UCSD-AML1 (cell line): ENCODE data around the gene ATF6B.
"Not testable (repeated sequence)": the region's sequence is repeated elsewhere in the genome, so short reads cannot be mapped to it uniquely, and the experiment has no call there.

Experiments
- DNase-seq: peaks from one replicate; lab custom pipeline; 2025; ENCODE audit not compliant: unreplicated experiment; lab: John Stamatoyannopoulos, UW

ATF6B gene

DNA sequence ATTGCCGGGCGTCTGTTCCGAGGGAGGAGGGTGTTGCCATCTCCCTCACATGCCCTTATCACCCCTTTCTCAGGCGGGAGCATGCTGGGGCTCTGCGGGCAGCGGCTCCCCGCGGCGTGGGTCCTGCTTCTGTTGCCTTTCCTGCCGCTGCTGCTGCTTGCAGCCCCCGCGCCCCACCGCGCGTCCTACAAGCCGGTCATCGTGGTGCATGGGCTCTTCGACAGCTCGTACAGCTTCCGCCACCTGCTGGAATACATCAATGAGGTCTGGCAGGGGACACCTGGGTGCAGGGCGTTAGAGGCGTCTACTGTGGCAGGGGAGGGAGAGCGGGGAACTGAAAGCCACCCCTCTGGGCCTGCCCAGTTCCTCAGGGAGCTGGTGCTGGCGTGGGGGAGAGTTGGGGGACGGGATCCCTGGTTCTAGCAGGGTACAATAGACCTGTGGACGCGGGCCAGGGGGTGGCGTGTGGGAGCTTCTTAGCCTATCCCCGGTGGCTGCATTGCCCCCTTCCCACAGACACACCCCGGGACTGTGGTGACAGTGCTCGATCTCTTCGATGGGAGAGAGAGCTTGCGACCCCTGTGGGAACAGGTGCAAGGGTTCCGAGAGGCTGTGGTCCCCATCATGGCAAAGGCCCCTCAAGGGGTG is 26.6 kb upstream of the ATF6B start:
- peak; percentile 70 for DNase-seq

DNA sequence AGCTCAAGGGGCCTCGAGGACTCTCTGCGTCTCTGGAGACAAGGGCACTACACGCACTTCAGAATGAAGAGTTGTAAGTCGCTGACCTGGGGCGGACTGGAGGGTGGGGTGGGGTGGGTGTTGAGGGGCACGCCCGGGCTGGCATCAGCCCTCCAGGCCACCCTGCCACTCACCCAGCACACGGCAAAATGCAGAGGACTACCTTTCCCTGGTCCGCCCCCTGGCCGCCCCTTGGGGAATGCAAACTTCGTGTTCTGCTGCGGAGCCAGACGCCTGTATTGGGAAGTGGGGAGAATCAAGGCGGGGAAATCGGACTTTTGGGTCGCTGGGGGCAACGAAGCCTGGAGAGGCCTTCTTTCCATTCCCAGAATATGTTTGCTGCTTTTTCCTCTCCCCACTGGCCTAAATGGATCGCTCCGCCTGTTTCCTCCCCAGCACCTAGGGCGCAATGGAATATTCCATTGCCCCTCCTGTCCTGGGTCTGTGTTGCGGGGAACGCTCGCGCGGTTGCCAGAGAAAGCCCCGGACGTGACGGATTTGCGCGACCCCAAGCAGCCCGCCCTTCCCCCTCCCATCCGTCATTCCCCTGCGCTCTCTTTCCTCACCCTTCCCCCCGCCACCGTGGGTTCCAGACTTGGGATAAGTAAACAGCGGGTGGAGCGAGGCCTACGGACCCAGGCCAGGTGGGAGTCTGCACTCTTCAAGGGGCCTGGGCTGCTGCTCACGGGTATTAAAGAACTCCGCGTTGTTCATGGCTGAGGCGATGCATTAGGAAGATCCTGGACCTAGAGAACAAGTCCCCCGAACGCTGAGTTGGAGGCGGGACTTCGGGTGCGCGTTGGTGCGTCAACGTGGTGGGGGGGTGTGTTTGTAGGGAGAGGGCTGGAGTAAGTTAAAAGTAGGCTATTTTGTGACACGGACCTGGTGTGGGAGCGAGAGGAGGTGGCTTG is 25.8 kb upstream of the ATF6B start, which contains the start of gene PPT2:
PPT2 (plus strand) TSS at position 578 of the 950 bp plus-strand sequence. CDS start 454 bp downstream, outside the sequence.
- DNase-seq = peak; percentile 89

DNA sequence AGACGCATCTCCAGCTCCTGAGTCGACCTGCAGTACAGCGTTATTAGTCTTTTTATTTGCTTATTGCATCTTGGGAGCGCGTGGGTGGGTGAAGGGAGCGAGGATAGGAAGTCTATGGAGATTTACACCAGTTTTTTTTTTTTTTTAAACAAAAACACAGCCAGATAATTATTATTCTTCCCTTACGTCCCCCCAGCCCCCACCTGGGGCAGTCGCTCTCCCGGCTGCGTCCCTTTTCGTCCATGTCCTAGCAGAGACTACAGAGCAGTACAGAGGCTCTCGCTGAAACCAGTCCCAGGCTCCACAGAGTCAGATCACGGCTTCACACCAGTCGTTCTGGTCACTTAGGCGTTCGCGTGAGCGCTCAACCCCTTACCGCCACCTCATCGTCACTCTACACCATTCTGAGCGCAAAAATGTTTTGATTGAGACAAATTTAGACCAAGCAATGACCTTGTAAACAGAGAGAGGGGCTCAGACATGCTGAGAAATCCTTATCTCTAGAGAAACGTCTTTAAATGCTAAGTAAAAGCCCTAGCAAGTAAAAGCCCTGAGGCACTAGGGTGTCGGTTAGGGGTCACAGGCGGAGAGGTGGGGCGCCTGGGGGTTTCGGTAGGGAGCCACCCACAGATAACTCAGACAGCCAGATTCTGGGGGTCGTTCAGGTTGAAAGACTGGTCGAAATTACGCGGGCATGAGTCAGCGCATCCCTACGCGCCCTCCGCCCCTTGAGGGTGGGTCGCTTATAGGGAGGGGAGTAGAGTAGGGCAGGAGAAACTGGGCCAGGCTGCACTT is 24.9 kb upstream of the ATF6B start:
- DNase-seq = no peak

DNA sequence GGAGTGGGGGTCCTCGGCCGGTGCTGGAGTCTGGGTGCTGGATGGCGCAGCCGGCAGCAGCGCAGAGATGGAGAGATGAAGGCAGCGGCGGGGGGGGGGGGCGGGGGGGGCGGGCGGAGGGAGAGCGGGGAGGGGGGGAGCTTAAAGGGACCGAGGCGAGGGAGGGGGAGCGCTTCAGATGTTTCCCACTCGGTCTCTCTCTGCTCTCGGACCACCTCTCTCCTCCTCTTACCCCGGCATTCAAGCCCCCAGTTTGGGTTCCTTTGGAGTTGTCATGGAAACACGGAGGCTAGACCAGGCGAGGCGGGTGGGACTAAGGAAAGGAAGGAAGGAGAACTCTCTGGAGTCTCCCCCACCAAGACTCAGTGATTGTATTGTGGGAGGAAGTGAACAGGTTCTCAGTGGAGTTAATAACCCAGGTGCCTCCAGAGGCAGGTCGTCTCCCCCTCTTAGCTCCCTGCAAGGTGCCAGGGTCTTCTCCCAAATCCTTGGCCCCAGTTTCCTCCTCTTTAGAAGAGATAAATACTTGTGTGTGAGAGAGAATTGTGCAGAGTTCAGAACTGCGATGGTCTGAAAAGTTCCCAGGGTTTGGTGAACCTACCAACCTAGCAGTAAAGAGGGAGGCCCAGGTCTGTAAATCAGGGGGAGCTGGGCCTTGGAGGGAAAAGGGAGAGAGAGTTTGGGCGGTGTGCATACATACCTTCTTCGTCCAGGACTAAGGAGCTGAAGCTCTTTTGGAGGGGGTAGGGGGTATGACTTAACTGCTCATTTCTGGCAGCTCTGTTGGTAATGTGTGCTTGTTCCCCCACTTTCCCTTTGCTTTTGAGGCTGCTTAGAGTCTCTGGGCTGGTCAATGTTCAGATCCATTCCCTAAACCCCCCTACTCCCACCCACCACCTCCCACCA is 24.1 kb upstream of the ATF6B start, which contains the start of gene PRRT1:
PRRT1 (minus strand) TSS at position 77 of the 906 bp plus-strand sequence. CDS start 112 bp downstream, outside the sequence.
- no peak for DNase-seq

DNA sequence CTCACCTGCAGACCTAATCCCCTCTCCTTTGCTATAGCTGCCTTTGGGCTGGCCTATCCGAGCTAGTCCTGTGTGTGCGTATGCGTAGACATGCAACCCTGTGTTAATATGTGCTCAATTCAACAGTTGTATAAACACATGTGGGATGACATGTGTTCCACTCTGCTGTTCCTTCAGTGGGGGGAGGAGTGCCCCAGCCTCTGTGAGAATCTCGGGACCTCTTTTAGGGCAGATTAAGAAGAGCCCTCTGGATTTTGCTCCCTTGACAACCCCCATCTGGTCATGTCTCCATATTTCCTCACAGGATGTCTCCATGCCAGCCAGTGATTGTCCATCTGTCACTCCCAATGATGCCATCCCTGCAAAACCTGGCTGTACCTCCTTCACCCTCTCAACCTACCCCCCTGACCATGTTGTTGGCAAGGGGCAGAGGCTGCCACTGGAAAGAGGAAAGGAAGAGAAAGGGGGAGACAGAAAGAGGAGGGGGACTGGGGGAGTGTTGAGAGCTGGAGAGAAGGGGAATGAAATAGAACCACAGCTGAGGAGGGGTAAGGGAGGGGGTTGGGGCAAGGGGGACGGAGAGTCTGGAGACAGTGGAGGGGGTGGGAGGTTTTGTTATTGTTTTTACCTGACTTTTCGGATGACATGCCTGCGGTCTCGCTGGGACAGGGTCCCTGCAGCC is 23.3 kb upstream of the ATF6B start:
- no peak for DNase-seq

DNA sequence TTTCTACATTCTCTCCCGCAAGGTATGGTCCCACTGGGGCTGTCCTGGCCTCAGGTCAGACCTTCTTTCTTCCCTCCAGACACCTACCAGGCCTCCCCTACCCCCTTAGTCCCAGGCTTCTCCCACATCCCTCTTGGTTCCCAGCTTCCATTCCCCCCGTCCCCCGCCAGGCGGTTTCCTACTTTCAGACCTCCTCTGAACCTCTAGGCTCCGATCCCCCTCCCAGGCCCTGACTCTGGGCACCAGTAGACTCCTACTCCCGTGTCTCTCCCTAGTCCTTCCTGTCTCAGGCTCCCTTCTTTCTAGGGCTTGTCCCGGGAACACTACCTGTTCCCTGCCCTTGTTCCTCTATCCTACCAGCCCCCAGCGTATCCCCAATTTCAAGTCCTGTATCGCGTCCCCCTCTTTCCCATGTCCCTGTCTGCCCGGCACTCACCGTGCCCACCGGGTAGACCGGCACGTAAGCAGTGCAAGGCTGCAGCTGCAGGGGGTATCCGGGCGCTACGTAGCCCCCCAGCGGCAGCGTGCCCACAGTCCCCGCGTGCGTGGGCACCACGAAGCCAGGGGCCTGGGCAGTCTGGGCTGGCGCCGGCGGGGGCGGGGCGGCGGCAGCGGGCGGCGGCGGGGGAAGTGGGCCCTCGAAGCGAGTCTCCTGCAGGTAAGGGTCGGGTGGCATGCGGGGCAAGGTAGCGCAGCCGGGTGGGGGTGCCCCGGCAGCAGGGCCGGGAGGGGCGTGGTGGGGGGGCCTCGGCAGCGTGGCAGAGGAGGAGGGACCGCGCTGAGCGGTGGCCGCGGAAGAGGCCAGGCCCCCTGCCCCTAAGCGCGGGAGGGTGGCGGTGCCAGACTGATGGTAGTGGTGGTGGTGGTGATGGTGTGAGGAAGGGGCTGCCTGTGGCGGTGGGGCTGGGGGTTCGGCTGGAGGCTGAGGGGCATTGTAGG is 22.2 kb upstream of the ATF6B start:
- DNase-seq = no peak

DNA sequence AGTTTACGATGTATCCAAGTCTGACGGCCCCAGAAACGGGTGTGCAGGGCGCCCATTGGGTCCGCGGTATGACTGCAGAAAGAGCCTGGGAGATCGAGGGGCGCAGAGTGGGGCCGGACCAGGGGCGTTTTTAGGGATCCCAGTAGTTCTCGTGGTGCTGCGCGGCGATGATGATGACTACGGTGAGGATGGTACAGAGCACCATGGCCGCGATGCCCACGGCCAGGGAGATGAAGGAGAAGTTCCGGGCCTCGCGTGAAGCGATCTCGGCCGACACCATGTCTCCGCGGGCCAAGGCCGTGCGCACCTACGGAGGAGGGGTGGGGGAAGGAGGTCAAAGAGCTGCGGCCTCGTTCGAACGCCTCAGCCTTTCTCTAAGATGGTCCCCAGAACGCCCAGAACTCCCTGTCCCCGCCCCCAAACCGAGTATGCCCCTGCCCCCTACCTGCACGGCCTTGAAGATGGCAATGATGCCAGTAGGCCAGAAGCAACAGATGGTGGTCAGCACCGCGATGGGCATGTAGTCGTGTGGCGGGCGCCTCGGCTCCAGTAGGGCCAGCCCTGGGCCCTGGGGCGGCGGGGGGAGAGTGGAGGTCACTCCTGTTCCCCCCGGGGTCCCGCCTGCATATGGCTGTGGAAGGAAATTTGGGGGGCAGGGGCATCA is 21.2 kb upstream of the ATF6B start:
- DNase-seq = no peak

DNA sequence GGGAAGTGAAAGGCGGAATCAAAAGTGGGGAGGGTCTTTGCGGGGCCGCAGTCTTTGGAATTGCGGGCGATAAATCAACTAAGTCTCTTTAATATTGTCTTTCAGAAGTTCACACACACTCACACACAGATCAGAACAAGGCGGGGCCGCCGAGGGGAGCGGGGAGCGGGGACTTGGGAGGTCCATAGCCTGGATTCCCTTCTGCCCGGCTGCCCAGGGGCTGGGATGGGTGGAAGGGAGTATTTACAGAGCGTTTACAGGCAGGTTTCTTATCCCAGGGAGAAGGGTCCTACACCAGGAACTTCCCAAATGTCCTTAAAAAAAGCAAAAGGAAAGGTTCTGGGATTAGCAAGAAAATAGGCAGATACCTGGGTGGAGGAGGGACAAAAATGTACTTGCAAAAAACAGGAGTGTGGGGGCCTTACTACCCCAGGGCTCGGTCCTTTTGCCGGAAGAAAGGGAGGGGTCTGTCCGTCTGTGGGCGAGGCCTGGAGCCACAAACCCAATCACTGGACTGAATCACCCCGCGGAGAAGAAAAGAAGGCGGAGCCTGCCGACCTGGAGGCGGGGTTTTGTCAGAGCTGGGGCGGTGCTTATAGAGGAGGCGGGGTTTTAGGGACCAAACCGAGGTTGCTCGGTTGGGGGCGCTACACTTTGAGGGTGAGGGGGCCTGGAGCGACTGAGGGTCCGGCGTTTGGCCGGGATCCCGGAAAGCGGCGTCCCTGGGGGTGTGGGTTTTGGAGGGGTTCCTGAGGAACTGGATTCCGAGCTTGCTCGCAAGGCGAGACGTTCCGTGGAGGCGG is 20.4 kb upstream of the ATF6B start:
- no peak for DNase-seq

DNA sequence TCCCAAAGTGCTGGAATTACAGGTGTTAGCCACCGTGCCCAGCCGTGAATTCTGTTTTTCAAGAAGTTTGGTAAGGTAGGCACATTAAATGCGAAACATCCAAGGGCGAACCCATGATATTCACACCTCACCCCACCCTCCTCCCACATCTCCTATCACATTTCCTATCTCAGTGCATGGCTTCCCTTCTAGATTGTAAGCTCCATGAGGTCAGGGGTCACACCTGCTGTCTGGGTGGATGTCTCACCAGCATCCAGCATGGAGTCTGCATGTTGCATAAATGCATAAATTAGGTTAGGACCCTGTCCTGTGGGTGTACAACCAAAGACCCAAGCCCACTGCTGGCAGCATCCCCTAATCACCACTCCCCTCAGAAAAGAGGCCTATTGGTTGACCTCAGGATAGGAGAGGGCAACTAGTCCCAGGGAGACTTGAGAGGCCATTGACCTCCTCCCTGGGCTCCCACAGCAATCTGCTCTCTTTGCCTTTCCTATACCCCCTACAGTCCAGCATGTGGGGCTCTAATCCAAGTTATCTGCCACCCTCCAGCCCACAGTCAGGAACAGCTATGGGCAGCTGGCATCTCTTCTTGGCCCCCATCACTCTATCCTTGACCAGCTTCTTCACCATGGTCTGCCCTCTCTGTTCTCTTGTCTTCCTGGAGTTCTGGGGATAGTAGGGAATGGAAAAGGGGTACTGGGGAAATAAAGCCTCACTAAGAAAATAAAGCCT is 19.5 kb upstream of the ATF6B start:
- no peak for DNase-seq

DNA sequence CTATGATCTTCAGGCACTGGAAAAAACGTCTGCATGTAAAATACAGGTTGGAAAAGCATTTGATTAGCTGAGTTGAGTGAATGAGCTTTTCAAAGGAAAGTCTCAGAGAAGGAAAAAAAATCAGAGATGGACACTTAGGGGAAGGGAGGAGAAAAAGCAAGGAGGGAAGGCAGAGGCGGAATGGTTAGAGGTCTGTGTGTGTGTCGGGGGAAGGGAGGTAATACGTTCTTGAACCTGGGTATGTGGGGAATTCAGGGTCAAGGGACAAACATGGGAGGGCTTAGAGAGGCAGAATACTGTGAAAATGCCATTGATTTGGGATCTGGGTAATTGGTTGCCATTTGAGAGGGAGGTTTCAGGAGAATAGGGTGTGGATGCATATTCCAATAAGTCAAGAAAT is 18.6 kb upstream of the ATF6B start:
- DNase-seq = no peak

DNA sequence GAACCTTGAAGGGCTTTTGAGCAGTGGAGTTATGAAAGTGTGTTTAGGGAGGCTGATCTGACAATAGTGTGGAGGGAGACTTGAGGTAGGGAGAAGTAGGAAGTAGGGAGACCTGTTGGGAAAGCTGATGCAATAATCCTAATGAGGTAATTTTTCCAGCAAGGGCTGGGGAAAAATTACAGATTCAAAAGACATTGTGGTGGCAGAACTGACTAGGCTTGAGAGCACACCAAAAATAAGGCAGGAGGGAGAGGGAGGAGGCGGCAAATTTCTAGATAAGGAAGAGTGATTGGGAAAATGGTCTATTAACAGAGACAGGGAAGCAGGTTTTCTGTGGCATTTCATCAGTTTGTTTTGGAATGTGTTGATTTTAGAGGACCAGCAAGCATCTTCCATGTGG is 18.2 kb upstream of the ATF6B start:
- no peak for DNase-seq

DNA sequence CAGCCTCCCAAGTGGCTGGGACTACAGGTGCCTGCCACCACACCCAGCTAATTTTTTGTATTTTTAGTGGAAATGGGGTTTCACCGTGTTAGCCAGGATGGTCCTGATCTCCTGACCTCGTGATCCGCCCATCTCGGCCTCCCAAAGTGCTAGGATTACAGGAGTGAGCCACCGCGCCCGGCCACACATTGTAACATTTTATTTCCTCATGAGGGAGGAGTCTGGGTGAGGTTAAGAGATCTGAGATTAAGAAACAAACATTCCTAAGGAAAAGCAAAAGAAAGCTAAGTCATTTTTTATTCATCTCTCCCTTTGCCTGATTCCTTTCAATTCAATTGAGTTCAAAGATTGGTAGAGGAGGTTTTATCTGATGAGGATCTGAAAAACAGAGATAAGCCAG is 16.2 kb upstream of the ATF6B start:
- DNase-seq = not testable (repeated sequence)

DNA sequence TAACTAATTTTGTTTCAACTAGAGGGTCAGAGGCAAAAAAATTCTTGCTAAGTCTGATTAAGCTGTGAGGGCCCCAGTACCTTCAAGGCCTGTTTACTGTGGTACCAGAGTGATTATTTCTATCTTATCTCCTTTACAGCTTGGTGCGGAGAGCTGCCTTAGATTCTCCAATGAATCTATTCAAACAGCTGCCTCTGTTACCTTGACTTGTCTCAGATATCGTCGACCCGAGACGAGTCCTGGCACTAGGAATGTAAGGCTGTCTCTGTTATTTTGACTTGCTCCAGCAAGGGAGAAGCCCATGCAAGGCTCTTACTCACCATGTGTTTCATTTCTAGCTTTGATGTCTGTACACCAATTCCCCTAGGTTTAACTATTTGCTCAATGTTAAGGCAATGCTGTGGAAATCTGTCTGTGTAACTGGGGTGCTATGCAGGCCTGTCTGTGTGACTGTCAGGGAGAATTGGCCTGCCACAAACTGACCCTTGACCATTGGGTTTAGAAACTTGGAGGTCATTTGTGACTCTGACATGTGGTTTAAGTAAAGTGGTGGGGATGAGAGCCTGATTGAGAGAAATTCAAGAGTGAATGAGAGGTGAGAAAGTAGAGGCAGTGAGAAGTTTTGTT is 12.5 kb upstream of the ATF6B start:
- no peak for DNase-seq

DNA sequence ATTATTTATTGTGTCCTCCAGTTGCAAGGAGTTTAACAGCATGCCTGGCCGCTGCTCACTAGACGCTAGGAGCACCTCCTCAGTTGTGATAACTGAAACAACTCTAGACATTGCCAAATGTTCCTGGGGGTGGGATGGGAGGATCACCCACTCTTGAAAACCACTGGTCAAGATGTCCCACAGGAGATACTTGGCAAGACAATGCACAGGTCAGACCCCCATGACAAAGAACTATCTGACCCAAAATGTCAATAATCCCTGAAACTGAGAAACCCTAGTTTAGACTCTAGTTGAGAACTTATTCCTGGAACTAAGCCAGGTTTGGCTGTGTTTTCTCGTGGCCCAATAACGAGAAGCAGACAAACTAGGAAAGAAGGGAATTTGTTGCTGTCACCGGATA is 11.5 kb upstream of the ATF6B start:
- DNase-seq = no peak

DNA sequence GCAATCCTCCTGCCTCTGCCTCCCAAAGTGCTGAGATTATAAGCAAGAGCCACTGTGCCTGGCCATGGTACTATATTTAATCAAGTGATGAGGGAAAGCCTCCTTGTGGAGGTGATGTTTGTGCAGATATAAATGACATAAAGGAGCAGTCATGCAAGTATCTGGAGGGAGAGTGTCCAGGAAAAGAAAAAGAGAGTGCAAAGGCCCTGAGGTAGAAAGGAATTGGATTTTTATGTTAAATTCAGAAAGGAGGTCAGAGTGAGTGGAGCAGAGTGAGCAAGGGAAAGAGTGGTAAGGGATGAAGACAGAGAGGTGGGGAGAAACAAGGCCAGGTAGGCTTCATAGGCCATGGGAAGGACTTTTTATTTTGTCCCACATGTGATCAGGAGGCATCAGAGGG is 9.4 kb upstream of the ATF6B start:
- no peak for DNase-seq

DNA sequence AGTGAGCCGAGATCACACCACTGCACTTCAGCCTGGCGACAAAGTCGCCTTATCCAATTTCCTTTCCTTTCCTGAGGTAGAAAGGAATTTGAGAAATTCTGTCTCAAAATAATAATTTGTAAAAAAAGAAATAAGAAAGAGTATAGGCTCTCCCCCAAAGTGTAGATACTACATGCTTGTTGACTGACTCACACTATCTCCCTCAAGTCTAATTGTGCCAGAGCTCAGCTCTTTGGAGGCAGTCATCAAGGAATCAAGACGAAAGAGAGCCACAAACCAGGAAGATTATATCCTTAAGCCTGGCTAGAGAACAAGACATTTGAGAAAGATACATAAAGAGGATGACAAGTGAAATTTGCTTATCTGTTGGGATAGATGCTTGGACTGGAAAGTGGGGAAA is 5.7 kb upstream of the ATF6B start:
- no peak for DNase-seq
